ENCODE data around the gene GPHN. TPM values are rescaled to one million over a fixed set of nuclear protein-coding genes. Genes with fewer than 3 reads are reported as not detected.

The GPHN gene
- total and polyA plus RNA-seq, 2 donors (not counting 3 experiments of a cell fraction or from before 2014, with no cell fraction given) = 5.1 to 23.2 TPM

- Histone ChIP-seq H3K4me1 (ENCODE audit: control insufficient read depth, extremely low read depth, insufficient read depth, low read length) (no peaks in the 10 kb centered on the region), H3K27me3 (ENCODE audit: control insufficient read depth in 2 of 2, insufficient read depth in 2 of 2, low read length in 2 of 2) (no peaks in the 10 kb centered on the region), H3K9me3 (replicated peaks; ENCODE audit: control insufficient read depth, insufficient read depth, low read length) (no peaks in the 10 kb centered on the region), H3K9ac (replicated peaks; ENCODE audit: extremely low read depth, insufficient read depth, low read length) (no peak overlapping the region), H3K9me1 (replicated peaks; ENCODE audit: control insufficient read depth, extremely low read depth, insufficient read depth, low read length) (no peaks in the 10 kb centered on the region), H3K36me3 (ENCODE audit: control insufficient read depth in 2 of 2, extremely low read depth in 1 of 2, insufficient read depth in 2 of 2, low read length in 2 of 2) (no peaks in the 10 kb centered on the region), H4K20me1 (replicated peaks; ENCODE audit: control insufficient read depth, extremely low read depth, insufficient read depth, low read length) (no peaks in the 10 kb centered on the region), H2AFZ (ENCODE audit: low read depth, low read length) (no peak overlapping the region), H3K4me3 (replicated peaks in 1 of 3; ENCODE audit: insufficient read depth in 1 of 3, low read depth in 1 of 3, low read length in 3 of 3) (no peak overlapping the region), H3K79me2 (ENCODE audit: control insufficient read depth, insufficient read depth, low read length) (no peaks in the 10 kb centered on the region), H3K4me2 (ENCODE audit: insufficient read depth, low read length) (no peak overlapping the region), H3K27ac (ENCODE audit: insufficient read depth, low read depth, low read length) (no peak overlapping the region)
- no TSS peak for BruUV-seq (replicated peaks)
- FAIRE-seq = no peak
- TF ChIP-seq MAX (IDR thresholded peaks at IDR 0.05; ENCODE audit: insufficient read depth, insufficient read length) (no peak), JUN (IDR thresholded peaks at IDR 0.05; ENCODE audit: borderline replicate concordance, insufficient read depth, insufficient read length, low read depth) (no peak), POLR2A (IDR thresholded peaks at IDR 0.05; ENCODE audit: low read depth, low read length) (no peak)
- intact Hi-C loops (cut with micrococcal nuclease) = no loop called here
- dilution Hi-C loops (cut with MboI; ENCODE audit: extremely low pct_ligation_motif_present, low sequenced_read_pairs) = no loop called here
- POLR2A ChIA-PET = no interaction called here
- CTCF ChIA-PET = interaction anchor here (0.9 to 1.1 kb wide), 2 partner anchors 11 to 58 kb away, joined by 3 read pairs; no protein-coding TSS in a partner anchor
- no peak for DNase-seq (ENCODE audit: low read depth, low spot score)
Observed at GRCh38 chr14:67059596-67059995, 551.6 kb downstream of the GPHN start.

DNA sequence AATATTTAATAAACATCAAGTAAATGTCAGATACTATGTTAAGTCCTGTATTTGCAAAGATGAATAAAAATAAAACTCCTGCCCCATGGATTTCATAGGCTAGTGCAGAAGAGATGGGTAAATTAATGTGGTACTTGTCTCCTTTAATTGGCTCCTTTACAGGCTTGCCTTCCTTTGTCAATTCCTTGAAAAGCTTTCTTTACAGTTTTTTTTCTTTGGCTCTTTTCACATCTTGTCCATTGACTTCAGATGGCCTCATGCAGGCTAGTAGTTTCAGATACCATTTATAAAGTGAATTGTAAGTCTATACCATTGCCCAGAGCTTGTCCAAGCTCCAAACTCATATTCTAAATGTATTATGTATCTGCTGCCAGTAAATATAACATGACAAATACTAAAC, 552.6 kb downstream of the GPHN start:
- Histone ChIP-seq H3K9me1 (replicated peaks; ENCODE audit: control insufficient read depth, extremely low read depth, insufficient read depth, low read length) (no peaks in the 10 kb centered on the region), H2AFZ (ENCODE audit: low read depth, low read length) (no peak overlapping the region), H3K4me3 (replicated peaks in 1 of 3; ENCODE audit: insufficient read depth in 1 of 3, low read depth in 1 of 3, low read length in 3 of 3) (no peak overlapping the region), H4K20me1 (replicated peaks; ENCODE audit: control insufficient read depth, extremely low read depth, insufficient read depth, low read length) (no peaks in the 10 kb centered on the region), H3K9me3 (replicated peaks; ENCODE audit: control insufficient read depth, insufficient read depth, low read length) (no peaks in the 10 kb centered on the region), H3K27ac (ENCODE audit: insufficient read depth, low read depth, low read length) (no peak overlapping the region), H3K4me2 (ENCODE audit: insufficient read depth, low read length) (no peak overlapping the region), H3K36me3 (ENCODE audit: control insufficient read depth in 2 of 2, extremely low read depth in 1 of 2, insufficient read depth in 2 of 2, low read length in 2 of 2) (no peaks in the 10 kb centered on the region), H3K79me2 (ENCODE audit: control insufficient read depth, insufficient read depth, low read length) (no peaks in the 10 kb centered on the region), H3K4me1 (ENCODE audit: control insufficient read depth, extremely low read depth, insufficient read depth, low read length) (no peaks in the 10 kb centered on the region), H3K27me3 (ENCODE audit: control insufficient read depth in 2 of 2, insufficient read depth in 2 of 2, low read length in 2 of 2) (no peaks in the 10 kb centered on the region), H3K9ac (replicated peaks; ENCODE audit: extremely low read depth, insufficient read depth, low read length) (no peak overlapping the region)
- dilution Hi-C loops (cut with MboI; ENCODE audit: extremely low pct_ligation_motif_present, low sequenced_read_pairs) = no loop called here
- no peak for TF ChIP-seq CTCF (IDR thresholded peaks at IDR 0.05; ENCODE audit: extremely low read depth in 1 of 2, insufficient read depth in 1 of 2, low read depth in 1 of 2, low read length in 2 of 2)
- no peak for TF ChIP-seq FOS (IDR thresholded peaks at IDR 0.05; ENCODE audit: borderline replicate concordance, insufficient read depth, low read length)
- no peak for TF ChIP-seq MYC (IDR thresholded peaks at IDR 0.05; ENCODE audit: low read depth, low read length)
- TF ChIP-seq POLR2A (IDR thresholded peaks at IDR 0.05; ENCODE audit: low read depth, low read length) = no peak
- no peak for TF ChIP-seq MAX (IDR thresholded peaks at IDR 0.05; ENCODE audit: insufficient read depth, insufficient read length)
- no peak for TF ChIP-seq POLR2AphosphoS5 (IDR thresholded peaks at IDR 0.05; ENCODE audit: insufficient read depth, low read depth, low read length)
- no peak for TF ChIP-seq JUN (IDR thresholded peaks at IDR 0.05; ENCODE audit: borderline replicate concordance, insufficient read depth, insufficient read length, low read depth)
- TF ChIP-seq EZH2 (IDR thresholded peaks at IDR 0.05; ENCODE audit: borderline replicate concordance, low read depth, low read length, severe bottlenecking) = no peak
- no peak for TF ChIP-seq GATA2 (IDR thresholded peaks at IDR 0.05; ENCODE audit: insufficient read depth, insufficient read length, low read depth, low read length)
- POLR2A ChIA-PET = no interaction called here
- CTCF ChIA-PET = no interaction called here
- intact Hi-C loops (cut with micrococcal nuclease) = no loop called here
- no TSS peak for BruUV-seq (replicated peaks)
- FAIRE-seq (no peak), DNase-seq (ENCODE audit: low read depth, low spot score) (no peak)
